Measurements from ENCODE around the gene EEF1A2.

EEF1A2 gene

DNA sequence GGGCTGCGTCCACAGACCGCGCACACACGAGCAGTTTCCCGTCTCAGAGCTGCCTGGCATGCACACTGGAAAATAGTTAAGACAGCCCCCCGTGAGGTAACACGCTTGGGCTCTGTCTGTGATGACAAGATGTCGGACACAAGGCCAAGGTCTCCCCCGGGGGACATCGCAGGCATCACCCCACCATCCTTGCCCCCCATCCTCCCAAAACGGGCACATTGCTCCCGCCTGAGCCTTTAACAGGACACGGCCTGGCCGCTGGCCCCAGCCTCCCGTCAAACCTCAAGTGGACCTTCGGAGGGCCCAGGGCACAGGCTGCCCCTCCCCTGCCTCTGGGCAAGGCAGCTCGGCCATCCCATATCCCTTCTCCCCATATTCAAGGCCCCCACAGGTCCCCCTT is 32.0 kb downstream of the EEF1A2 start:
- no peak for DNase-seq

- DNase-seq: no peak
Measured at GRCh38 chr20:63466250-63466825, 32.5 kb downstream of the EEF1A2 start.

DNA sequence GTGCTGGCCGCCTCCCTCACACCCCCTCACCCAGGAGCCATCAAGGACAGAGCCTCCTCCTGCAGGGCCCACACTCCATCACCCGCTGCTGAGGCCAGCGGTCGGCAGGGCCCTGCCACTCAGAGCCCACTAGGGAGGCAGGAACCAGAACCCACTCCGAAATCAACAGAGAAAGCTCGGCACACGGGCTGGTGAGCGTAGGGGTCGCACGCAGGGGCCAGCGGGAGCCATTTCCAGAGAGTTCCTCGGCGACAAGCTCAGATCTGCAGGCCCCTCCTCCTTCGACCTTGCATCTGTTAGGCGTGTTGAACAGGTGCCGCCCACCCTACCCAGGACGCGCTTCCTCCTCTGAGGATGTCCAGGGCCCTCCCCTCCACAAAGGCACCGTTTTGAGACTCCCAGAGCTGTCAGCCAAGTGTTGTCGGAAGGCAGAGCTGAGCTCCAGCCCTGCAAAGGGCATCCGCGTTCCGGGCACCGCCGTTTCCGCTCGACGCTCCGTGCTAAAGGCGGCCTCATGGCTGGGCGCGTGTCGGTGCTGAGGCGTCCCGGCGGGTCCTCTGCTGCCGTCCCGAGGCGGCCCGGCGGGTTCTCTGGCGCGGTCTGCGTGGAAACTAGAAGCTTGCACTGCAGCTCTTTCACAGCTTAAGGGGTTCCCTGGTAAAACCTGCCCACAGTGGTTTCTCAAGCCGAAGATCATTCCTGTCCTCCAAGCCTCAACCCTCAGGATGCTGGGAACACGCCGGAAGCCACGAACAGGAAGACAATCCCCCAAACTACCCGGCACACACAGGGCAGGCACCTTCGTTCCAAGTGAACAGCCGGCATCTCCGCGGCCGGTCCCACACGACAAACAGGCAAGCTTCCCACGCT is 33.3 kb downstream of the EEF1A2 start:
- DNase-seq: no peak

DNA sequence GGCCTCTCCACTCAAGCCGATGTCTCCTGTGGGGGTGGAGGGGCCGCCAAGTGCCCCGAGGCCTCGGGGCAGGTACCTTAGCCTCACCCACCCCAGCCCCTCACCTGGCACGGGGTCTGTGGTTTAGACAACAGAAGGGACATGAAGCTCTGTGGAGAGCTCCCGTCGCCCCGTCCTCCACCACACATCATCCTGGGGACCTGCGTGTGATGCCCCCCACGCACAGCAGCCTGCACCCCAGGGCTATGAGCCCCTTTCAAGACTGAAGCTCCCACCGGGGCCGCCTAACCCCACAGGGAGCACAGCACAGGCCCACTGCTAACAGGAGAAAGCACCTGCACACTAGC is 34.6 kb downstream of the EEF1A2 start:
- no peak for DNase-seq

GRCh38 chr20:63463400-63464288 is 35.2 kb downstream of the EEF1A2 start:
- no peak for DNase-seq

- DNase-seq: no peak
Measured at GRCh38 chr20:63462244-63462643, 36.6 kb downstream of the EEF1A2 start.

DNA sequence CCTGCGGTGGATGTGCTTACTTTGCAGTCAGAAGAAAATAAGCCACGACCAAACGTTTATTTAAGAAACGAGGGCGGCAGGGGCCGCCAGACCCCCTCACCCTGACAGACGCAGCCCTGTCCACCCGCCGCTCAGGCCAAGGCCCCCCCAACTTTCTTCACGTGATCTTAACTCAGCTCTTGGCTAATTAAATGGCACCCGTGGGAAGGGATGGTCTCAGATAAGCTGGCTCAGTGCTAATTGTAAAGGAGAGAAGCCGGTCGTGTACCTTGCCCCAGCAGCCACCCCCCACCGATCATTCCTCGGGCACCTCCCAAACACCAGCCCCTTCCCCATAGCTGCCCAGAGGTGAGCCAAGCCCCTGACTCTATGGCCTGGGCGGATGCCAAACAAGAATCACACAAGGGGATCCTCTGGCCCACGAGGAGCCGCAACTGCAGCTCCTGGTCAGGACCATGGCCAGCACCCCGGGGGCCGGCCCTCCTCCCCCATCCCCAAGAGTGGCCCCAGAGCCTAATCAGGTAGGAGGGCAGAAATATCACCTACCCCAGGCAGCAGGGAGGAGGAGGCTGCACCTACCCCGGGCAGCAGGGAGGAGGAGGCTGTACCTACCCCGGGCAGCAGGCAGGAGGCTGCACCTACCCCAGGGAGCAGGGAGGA is 37.6 kb downstream of the EEF1A2 start:
- DNase-seq: no peak

DNA sequence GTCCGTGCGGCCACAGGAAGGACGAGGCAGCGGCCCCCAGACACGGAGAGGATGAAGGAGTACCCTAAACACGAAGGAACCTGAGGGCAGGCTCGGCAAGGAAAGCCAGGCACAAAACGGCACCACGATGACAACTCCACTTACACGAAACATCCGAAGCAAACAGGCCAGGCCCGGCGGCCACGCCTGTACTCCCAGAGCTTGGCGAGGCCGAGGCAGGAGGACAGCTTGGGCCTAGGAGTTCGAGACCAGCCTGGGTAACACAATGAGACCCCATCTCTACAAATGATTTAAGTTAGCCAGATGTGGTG is 39.9 kb downstream of the EEF1A2 start:
- DNase-seq: no peak

DNA sequence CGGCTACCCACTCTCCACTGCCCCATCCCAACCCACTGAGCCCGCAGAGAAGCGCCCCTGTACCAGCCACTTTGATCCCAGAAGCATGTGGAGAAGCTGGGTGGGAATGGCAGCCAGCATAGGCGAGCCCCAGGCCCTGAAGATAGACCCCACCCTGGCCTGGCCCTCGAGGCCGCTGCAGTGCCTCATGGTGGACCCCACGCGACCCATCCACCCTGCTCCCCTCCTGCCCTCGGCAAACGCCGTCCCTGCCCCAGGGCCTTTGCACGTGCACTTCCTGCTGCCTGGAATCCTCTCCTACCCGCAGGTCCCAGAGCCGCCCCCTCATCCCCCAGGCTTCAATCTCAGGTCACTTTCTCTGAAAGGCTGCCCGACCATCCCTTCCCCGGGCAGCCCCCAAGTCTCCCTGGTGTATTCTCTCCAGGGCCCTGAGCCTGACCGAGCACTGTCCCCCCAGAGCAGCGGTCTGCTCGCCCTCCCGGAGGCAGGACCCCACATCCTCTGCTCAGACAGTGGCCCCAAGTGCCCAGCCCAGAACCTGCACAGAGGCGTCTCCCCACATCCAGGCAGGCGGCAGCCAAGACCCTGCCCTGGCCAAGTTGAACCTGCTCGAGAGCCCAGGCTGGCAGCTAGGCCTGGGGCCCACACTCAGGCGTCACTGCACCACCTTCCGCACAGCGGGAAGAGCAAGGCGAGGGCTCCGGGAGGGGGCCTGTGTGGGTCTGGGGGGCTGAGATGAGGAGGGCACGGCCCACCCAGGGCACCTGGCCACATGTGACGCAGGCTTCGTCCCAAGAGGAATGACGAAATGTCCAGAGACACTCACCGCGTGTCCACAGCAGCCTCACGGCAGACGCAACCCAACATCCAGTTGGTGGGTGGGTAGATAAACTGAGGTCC is 40.5 kb downstream of the EEF1A2 start:
- DNase-seq: no peak

GRCh38 chr20:63457737-63458136 is 41.1 kb downstream of the EEF1A2 start:
- no peak for DNase-seq

- DNase-seq: no peak
Measured at GRCh38 chr20:63456429-63457284, 42.2 kb downstream of the EEF1A2 start.

GRCh38 chr20:63455568-63455859 is 43.4 kb downstream of the EEF1A2 start:
- no peak for DNase-seq

GRCh38 chr20:63454731-63455567 is 43.9 kb downstream of the EEF1A2 start:
- no peak for DNase-seq

DNA sequence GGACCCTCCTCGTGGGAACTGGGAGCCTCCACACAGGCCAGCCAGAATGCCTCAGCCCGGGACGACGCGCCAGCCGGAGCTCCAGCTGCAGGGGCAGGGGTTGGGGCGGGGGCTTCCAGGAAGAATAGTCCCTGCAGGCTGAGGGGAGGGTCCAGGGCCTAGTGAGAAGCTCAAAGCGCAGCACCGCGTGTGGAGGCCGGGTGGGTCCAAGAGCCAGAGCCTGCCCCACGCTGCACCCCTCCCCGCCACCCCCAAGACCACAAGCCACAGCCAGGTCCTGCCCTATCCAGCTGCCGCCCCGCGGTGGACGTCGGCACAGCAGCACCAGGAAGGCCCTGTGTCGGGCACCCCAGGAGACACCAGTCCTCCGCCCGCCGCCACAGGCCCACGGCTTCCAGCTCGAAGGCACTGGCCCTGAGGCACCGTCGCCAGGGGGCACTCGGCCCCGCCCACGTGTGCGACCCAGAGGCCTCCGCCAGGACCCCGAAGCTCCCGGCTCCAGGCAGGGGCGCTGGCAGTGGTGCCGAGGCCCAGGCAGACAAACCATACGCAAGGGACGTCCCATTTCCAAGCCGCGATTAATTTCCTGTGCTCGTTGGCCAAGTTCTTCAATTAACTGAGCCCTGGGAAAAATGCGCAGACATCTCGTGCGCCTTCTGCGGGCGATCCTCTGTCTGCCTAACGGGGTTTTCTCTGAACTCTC is 45.9 kb downstream of the EEF1A2 start:
- DNase-seq: no peak

GRCh38 chr20:63452341-63452740 is 46.5 kb downstream of the EEF1A2 start:
- DNase-seq: no peak

DNA sequence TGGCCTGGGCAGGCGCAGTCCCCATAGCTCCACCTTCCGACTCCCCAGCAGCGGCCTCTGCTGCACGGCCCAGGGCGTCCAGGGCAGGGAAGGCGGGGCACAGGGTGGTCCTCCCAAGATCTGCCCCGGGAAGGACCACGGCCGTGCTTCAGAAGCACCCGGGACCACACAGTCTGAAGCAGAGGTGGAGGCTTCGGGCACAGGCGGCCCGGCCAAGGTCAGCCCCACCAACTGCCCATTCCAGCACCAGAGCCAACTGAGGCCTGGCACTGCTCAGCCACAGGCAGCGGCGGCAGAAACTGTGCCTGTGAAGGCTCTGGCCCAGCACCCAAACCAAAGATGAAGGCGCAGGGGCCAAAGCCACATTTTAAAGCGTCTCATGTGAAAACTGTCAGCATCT is 47.1 kb downstream of the EEF1A2 start:
- DNase-seq: no peak

GRCh38 chr20:63449796-63450730 is 48.8 kb downstream of the EEF1A2 start:
- DNase-seq: no peak

GRCh38 chr20:63449025-63449424 is 49.9 kb downstream of the EEF1A2 start:
- DNase-seq: no peak

DNA sequence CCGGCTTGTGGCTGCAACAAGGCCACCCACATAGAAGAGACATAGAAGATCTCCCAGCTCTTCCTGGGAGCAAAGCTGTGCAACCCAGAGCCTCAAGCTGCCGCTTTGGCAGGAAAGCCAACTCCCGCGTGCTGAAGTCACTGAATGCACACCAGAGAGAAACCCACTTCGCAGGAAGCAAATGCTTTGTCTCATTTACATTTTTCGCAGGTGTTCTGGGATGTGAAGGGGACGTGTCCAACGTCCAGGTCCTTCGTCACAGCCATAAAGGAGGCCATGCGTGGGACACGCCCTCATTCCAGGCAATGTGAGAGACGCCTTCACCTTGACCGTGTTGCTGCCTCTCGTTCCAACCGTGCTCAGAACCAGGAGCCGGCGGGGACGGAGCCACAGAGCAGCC is 50.9 kb downstream of the EEF1A2 start:
- no peak for DNase-seq

All from KG1 (cell line).